ENCODE results near the gene TMEM233.

Gene TMEM233

GRCh38 chr12:119671070-119671469, 77.5 kb downstream of the TMEM233 start:
- DNase-seq (ENCODE audit: extremely low read depth, low read depth): no peak
- no peak for TF ChIP-seq CTCF (IDR thresholded peaks at IDR 0.05; ENCODE audit: low read depth, low read length, missing control alignments)
- no peak overlapping the region for H3K4me3 ChIP-seq (replicated peaks; ENCODE audit: low read depth, low read length)

- TF ChIP-seq CTCF (IDR thresholded peaks at IDR 0.05; ENCODE audit: low read depth, low read length, missing control alignments): no peak
- no peak for DNase-seq (ENCODE audit: extremely low read depth, low read depth)
- no peak overlapping the region for H3K4me3 ChIP-seq (replicated peaks; ENCODE audit: low read depth, low read length)
Observed at GRCh38 chr12:119672194-119672593, 78.6 kb downstream of the TMEM233 start.

GRCh38 chr12:119673634-119674033, 80.1 kb downstream of the TMEM233 start:
- DNase-seq (ENCODE audit: extremely low read depth, low read depth): no peak
- TF ChIP-seq CTCF (IDR thresholded peaks at IDR 0.05; ENCODE audit: low read depth, low read length, missing control alignments): no peak
- H3K4me3 ChIP-seq (replicated peaks; ENCODE audit: low read depth, low read length): no peak overlapping the region

- no peak overlapping the region for H3K4me3 ChIP-seq (replicated peaks; ENCODE audit: low read depth, low read length)
- TF ChIP-seq CTCF (IDR thresholded peaks at IDR 0.05; ENCODE audit: low read depth, low read length, missing control alignments): no peak
- DNase-seq (ENCODE audit: extremely low read depth, low read depth): no peak
Observed at GRCh38 chr12:119674560-119674959, 81.0 kb downstream of the TMEM233 start.

GRCh38 chr12:119676022-119676421, 82.4 kb downstream of the TMEM233 start:
- H3K4me3 ChIP-seq (replicated peaks; ENCODE audit: low read depth, low read length): no peak overlapping the region
- no peak for TF ChIP-seq CTCF (IDR thresholded peaks at IDR 0.05; ENCODE audit: low read depth, low read length, missing control alignments)
- no peak for DNase-seq (ENCODE audit: extremely low read depth, low read depth)

GRCh38 chr12:119676573-119676972, 83.0 kb downstream of the TMEM233 start:
- H3K4me3 ChIP-seq (replicated peaks; ENCODE audit: low read depth, low read length): no peak overlapping the region
- no peak for DNase-seq (ENCODE audit: extremely low read depth, low read depth)
- no peak for TF ChIP-seq CTCF (IDR thresholded peaks at IDR 0.05; ENCODE audit: low read depth, low read length, missing control alignments)

GRCh38 chr12:119678459-119678858, 84.9 kb downstream of the TMEM233 start:
- no peak overlapping the region for H3K4me3 ChIP-seq (replicated peaks; ENCODE audit: low read depth, low read length)
- no peak for DNase-seq (ENCODE audit: extremely low read depth, low read depth)
- no peak for TF ChIP-seq CTCF (IDR thresholded peaks at IDR 0.05; ENCODE audit: low read depth, low read length, missing control alignments)

Measured in HFF-Myc (cell line).